Body of pancreas (tissue), 4 donors: ENCODE data around the gene MRPL55. TPM values are rescaled to one million over a fixed set of nuclear protein-coding genes. Genes with fewer than 3 reads are reported as not detected.
A peak's percentile ranks its signal among the peaks of the same experiment; 100 is the strongest.

Experiments
- ATAC-seq: fragments of 150-250 bp; one replicate; pipeline ENCODE4 v1.9.1; 2016
- DNase-seq, 4 donors: peaks; one replicate each; pipeline ENCODE4 v3.0.0-alpha.2; 2019
- H3K27ac ChIP-seq, 4 donors: fragments of 200-600 bp; sonication (generic); 1 replicate in 3 of 4; 2 replicates in 1 of 4; pipeline versions ENCODE4 v1.5.1 to v1.6.1; 2016 to 2019; ENCODE audit warnings: mild to moderate bottlenecking in 1 of 4, mixed read lengths in 1 of 4, moderate library complexity in 1 of 4
- H3K27me3 ChIP-seq, 2 donors: fragments of 200-600 bp; sonication (generic); one replicate each; pipeline ENCODE4 v1.6.0; 2016; ENCODE audit warnings: mild to moderate bottlenecking in 1 of 2
- H3K36me3 ChIP-seq, 2 donors: fragments of 200-600 bp; sonication (generic); replicated peaks in 1 of 2; 2 replicates each; pipeline ENCODE4 v1.5.1; 2016; ENCODE audit warnings: low read depth in 2 of 2; ENCODE audit not compliant: insufficient read depth in 1 of 2
- H3K4me1 ChIP-seq: fragments of 200-600 bp; sonication (generic); one replicate; pipeline ENCODE4 v1.6.0; 2016
- H3K4me3 ChIP-seq, 2 donors: fragments of 200-600 bp; sonication (generic); 1 replicate in 1 of 2; 2 replicates in 1 of 2; pipeline ENCODE4 v1.5.1; 2016 to 2019
- H3K9me3 ChIP-seq, 3 donors: fragments of 200-600 bp; sonication (generic); 1 replicate in 2 of 3; 2 replicates in 1 of 3; pipeline ENCODE4 v1.5.1; 2016
- CTCF ChIP-seq, 7 experiments: fragments of 450-650 bp in 4 of 7; fragments of 200-600 bp in 3 of 7; sonication (generic) in 3 of 7; IDR thresholded peaks; one replicate each; pipeline ENCODE4 v1.5.1; 2016 to 2019; ENCODE audit warnings: antibody characterized with exemption in 7 of 7
- POLR2A ChIP-seq, 3 donors: fragments of 450-650 bp; IDR thresholded peaks; one replicate each; pipeline ENCODE4 v1.6.1; 2016; ENCODE audit warnings: antibody characterized with exemption in 3 of 3, mild to moderate bottlenecking in 2 of 3
- WGBS, 2 donors: methylation state at CpG; one replicate each; pipeline ENCODE4 v1.1.5; 2017; 5-methylcytosine and 5-hydroxymethylcytosine counted together
- intact Hi-C: fragments of 100-400 bp; cut with DNase I; formaldehyde crosslinking; loops from one replicate; pipeline ENCODE4 v1.15.1; 2023
- total RNA-seq, 2 donors: library from RNA; depleted of rRNA; stranded (reverse); fragments of >200 nt; gene quantifications; one replicate each; pipeline ENCODE4 v1.1.0, GENCODE V29; 2016

The MRPL55 gene
- total RNA-seq = 10 to 100 TPM; 65.9 to 68.7 TPM

GRCh38 chr1:228109073-228109961 is at the start of gene MRPL55:
MRPL55 (minus strand) TSS chr1:228109299; CDS start chr1:228108260, 1,039 bp downstream.
- peak; percentile 98 to 99 (median 99) for DNase-seq
- no peaks in the 10 kb centered on the region for H3K27me3 ChIP-seq
- H3K4me3 ChIP-seq = peak within 1 kb of the TSS; percentile 77 to 97
- 0 to 1% methylated on average over 13 to 66 of the region's 66 CpGs for WGBS, 2 donors
- ATAC-seq = peak; percentile 98
- peak within 1 kb of the TSS; percentile 84 to 93 (median 89) for H3K27ac ChIP-seq
- peaks cover 0 to 4% of the 10 kb centered on the region in 2 donors for H3K36me3 ChIP-seq
- no peaks in the 10 kb centered on the region for H3K9me3 ChIP-seq
- TF ChIP-seq POLR2A (IDR thresholded peaks at IDR 0.05) = peak; percentile 92 to 96 (median 95)
- TF ChIP-seq CTCF (IDR thresholded peaks at IDR 0.05) = peak in 2 of 7 experiments; percentile 28 to 31
- H3K4me1 ChIP-seq = peaks cover 34% of the 10 kb centered on the region
- intact Hi-C loops = no loop called here

GRCh38 chr1:228158151-228159007 is 49.3 kb upstream of the MRPL55 start:
- no peak for ATAC-seq
- DNase-seq = no peak
- peaks cover 10% of the 10 kb centered on the region for H3K4me1 ChIP-seq
- TF ChIP-seq CTCF (IDR thresholded peaks at IDR 0.05) = no peak
- no peak for TF ChIP-seq POLR2A (IDR thresholded peaks at IDR 0.05)
- WGBS, 2 donors = 35 to 54% methylated on average over 14 to 67 of the region's 98 CpGs
- no peaks in the 10 kb centered on the region for H3K27me3 ChIP-seq
- intact Hi-C loops = no loop called here
- no peaks in the 10 kb centered on the region for H3K9me3 ChIP-seq
- no peak overlapping the region for H3K4me3 ChIP-seq
- H3K27ac ChIP-seq = no peak overlapping the region
- H3K36me3 ChIP-seq = no peaks in the 10 kb centered on the region

DNA sequence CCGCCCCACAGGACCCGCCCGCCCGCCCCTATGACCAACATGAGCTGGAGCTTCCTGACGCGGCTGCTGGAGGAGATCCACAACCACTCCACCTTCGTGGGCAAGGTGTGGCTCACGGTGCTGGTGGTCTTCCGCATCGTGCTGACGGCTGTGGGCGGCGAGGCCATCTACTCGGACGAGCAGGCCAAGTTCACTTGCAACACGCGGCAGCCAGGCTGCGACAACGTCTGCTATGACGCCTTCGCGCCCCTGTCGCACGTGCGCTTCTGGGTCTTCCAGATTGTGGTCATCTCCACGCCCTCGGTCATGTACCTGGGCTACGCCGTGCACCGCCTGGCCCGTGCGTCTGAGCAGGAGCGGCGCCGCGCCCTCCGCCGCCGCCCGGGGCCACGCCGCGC is 48.6 kb upstream of the MRPL55 start:
- H3K27ac ChIP-seq = no peak overlapping the region
- intact Hi-C loops = no loop called here
- H3K4me1 ChIP-seq = peaks cover 4% of the 10 kb centered on the region
- TF ChIP-seq CTCF (IDR thresholded peaks at IDR 0.05) (no peak), POLR2A (IDR thresholded peaks at IDR 0.05) (no peak)
- ATAC-seq (no peak), DNase-seq (no peak)
- WGBS, 2 donors = 70 to 80% methylated on average over 20 to 33 of the region's 43 CpGs
- no peaks in the 10 kb centered on the region for H3K27me3 ChIP-seq
- no peaks in the 10 kb centered on the region for H3K36me3 ChIP-seq
- no peaks in the 10 kb centered on the region for H3K9me3 ChIP-seq
- H3K4me3 ChIP-seq = no peak overlapping the region

- H3K4me1 ChIP-seq = no peaks in the 10 kb centered on the region
- H3K4me3 ChIP-seq = no peak overlapping the region
- no peaks in the 10 kb centered on the region for H3K9me3 ChIP-seq
- no peaks in the 10 kb centered on the region for H3K27me3 ChIP-seq
- no peak overlapping the region for H3K27ac ChIP-seq
- TF ChIP-seq CTCF (IDR thresholded peaks at IDR 0.05) = no peak
- no peak for TF ChIP-seq POLR2A (IDR thresholded peaks at IDR 0.05)
- no peak for DNase-seq
- WGBS, 2 donors = 65% methylated on average over 8 to 22 of the region's 24 CpGs
- ATAC-seq = no peak
- H3K36me3 ChIP-seq = no peaks in the 10 kb centered on the region
- intact Hi-C loops = no loop called here
These were observed 48.0 kb upstream of the MRPL55 start for GRCh38 chr1:228156941-228157728.
